ENCODE results near the gene ITGB7.
"Not testable (repeated sequence)": the region's sequence is repeated elsewhere in the genome, so short reads cannot be mapped to it uniquely, and the experiment has no call there.

Gene ITGB7

GRCh38 chr12:53214687-53215455 lies 7.8 kb upstream of the ITGB7 start:
- Mint-ChIP-seq H3K4me1 (ENCODE audit: low read depth) (peaks cover 72% of the 10 kb centered on the region), H3K27ac (peak overlapping the region; percentile 29), H3K4me3 (no peak overlapping the region), H3K9me3 (no peaks in the 10 kb centered on the region), H3K36me3 (ENCODE audit: low read depth) (peaks cover 68% of the 10 kb centered on the region), H3K27me3 (ENCODE audit: low read depth) (no peaks in the 10 kb centered on the region)

DNA sequence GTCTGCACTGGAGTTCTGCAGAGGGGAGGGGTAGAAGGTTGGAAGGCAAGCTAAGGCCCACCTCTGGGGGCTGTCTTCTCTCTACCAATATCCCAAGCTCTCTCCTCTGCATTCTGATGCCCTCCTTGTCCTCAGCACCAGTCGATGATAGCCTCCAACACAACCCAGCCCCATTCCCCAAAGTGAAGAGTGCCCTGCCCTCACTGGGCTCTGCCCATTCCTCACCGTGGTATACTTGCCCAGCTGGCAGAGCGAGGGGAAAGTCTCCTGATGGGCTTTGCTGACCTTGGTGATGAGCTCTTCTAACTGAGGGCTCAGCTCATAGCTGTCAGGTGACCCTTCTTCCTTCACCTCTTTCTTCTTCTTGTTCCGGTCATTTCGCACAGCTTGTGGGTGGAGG lies 7.2 kb upstream of the ITGB7 start:
- Mint-ChIP-seq H3K4me1 (ENCODE audit: low read depth) (peaks cover 70% of the 10 kb centered on the region), H3K27ac (no peak overlapping the region), H3K27me3 (ENCODE audit: low read depth) (no peaks in the 10 kb centered on the region), H3K9me3 (no peaks in the 10 kb centered on the region), H3K36me3 (ENCODE audit: low read depth) (peaks cover 63% of the 10 kb centered on the region), H3K4me3 (no peak overlapping the region)

DNA sequence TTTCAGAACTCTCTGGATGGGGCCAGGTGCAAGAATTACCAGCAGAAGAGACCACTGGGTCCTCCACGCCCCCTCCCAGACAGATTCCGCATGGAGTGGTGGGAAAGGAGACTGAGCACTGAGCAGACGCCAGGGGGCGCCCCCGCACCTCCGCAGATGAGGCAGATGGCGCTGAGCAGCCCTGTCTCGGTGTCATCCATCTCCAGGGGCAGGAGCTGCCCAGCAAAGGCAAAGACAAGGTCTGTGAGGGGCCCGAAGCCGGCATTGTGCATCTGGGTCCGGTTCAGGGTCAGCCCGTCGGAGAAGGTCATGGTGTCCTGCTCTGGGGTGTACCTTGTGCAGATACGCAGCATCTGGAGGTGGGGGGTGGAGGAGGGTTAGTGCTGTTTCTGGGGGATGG lies 6.3 kb upstream of the ITGB7 start:
- Mint-ChIP-seq H3K4me1 (ENCODE audit: low read depth) (peaks cover 72% of the 10 kb centered on the region), H3K4me3 (no peak overlapping the region), H3K27ac (peak overlapping the region; percentile 55), H3K9me3 (no peaks in the 10 kb centered on the region), H3K27me3 (ENCODE audit: low read depth) (no peaks in the 10 kb centered on the region), H3K36me3 (ENCODE audit: low read depth) (peaks cover 62% of the 10 kb centered on the region)

DNA sequence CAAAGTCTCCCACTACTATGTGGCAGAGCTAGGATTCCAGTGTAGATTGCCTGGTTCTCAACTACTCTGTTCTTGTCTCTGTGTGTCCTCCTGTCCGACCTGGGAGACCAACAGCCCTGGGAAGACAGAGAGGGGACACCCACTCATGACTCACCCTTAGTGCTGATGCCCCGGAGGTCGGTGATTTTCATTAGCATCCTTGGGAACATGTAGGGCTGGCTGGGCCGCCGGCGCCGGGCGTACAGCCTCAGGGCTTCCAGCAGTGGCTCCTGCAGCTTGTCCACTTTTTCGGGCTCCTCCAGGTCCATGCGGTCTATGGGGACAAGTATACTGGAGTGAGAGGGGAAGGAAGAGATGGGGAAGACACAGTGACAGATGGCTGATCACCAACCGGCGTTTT lies 5.9 kb upstream of the ITGB7 start:
- peaks cover 61% of the 10 kb centered on the region for H3K36me3 Mint-ChIP-seq (ENCODE audit: low read depth)
- H3K4me3 Mint-ChIP-seq, result no peak overlapping the region
- H3K4me1 Mint-ChIP-seq (ENCODE audit: low read depth), result peaks cover 72% of the 10 kb centered on the region
- H3K9me3 Mint-ChIP-seq, result no peaks in the 10 kb centered on the region
- H3K27ac Mint-ChIP-seq, result no peak overlapping the region
- H3K27me3 Mint-ChIP-seq (ENCODE audit: low read depth), result no peaks in the 10 kb centered on the region

- Mint-ChIP-seq H3K27ac (peak overlapping the region; percentile 53), H3K27me3 (ENCODE audit: low read depth) (no peaks in the 10 kb centered on the region), H3K9me3 (no peaks in the 10 kb centered on the region), H3K4me3 (no peak overlapping the region), H3K4me1 (ENCODE audit: low read depth) (peaks cover 69% of the 10 kb centered on the region), H3K36me3 (ENCODE audit: low read depth) (peaks cover 60% of the 10 kb centered on the region)
Measured at GRCh38 chr12:53211476-53212381, 4.7 kb upstream of the ITGB7 start.

DNA sequence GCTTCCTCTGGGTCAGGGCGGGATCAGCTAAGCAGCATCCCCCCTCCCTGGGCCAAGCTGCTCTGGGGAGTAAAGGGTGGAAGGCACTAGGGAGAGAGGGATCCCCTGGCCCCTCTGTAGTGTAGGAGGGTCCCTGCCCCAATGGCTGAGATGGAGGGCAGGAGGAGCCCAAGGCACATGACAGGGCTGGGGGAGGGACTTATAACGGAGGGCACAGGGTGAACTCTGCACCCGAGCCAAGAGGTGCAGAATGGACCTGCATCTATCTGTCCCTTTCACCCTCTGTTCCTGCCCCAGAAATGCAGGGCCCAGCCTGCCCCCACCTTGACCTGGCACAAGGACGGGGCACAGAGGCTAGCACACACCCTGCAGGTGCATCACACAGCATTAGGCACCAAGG lies 3.8 kb upstream of the ITGB7 start:
- Mint-ChIP-seq H3K4me3 (no peak overlapping the region), H3K27ac (peak overlapping the region; percentile 12), H3K27me3 (ENCODE audit: low read depth) (no peaks in the 10 kb centered on the region), H3K4me1 (ENCODE audit: low read depth) (peaks cover 63% of the 10 kb centered on the region), H3K36me3 (ENCODE audit: low read depth) (peaks cover 55% of the 10 kb centered on the region), H3K9me3 (no peaks in the 10 kb centered on the region)

DNA sequence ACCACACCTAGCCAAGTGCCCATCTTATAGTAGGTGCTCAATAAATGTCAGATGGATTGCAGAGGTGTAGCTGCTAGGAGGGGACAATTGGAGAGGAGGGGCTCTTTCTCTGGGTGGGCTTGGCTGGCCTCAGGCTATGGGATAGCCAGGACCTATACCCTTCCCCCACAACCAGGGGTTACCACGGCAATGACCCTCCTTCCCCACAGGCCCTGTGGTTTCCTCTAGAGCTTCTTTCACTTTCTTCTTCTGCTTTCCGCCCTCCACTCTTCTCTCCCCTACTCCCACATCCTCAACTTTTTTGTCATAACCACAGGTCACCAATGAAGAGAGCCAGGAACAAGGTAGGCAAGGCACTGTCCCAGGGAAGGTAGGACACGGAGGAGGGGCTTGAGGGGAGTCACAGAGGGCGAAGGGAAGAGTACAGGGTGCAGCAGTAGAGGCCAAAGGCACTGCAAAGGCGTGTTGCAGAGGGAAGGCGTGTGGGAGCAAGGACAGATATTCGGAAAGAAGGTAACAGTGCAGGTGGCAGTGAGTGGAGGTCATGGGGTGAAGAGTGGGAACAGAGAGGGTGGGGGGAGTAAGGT lies 1.9 kb upstream of the ITGB7 start:
- H3K27ac Mint-ChIP-seq, result peak overlapping the region; percentile 89

GRCh38 chr12:53208435-53208834 lies 1.4 kb upstream of the ITGB7 start:
- Mint-ChIP-seq H3K27ac (peak overlapping the region; percentile 89), H3K36me3 (ENCODE audit: low read depth) (peaks cover 45% of the 10 kb centered on the region), H3K9me3 (no peaks in the 10 kb centered on the region), H3K27me3 (ENCODE audit: low read depth) (no peaks in the 10 kb centered on the region), H3K4me3 (peak overlapping the region; percentile 84), H3K4me1 (ENCODE audit: low read depth) (peaks cover 52% of the 10 kb centered on the region)

More for the DNA sequence above, 1.9 kb upstream of the ITGB7 start:
- Mint-ChIP-seq H3K4me1 (ENCODE audit: low read depth) (peaks cover 54% of the 10 kb centered on the region), H3K9me3 (no peaks in the 10 kb centered on the region), H3K36me3 (ENCODE audit: low read depth) (peaks cover 46% of the 10 kb centered on the region), H3K27me3 (ENCODE audit: low read depth) (no peaks in the 10 kb centered on the region), H3K4me3 (peak overlapping the region; percentile 84)

- Mint-ChIP-seq H3K4me3 (peak overlapping the region; percentile 85), H3K9me3 (no peaks in the 10 kb centered on the region), H3K27ac (peak overlapping the region; percentile 77), H3K36me3 (ENCODE audit: low read depth) (peaks cover 34% of the 10 kb centered on the region), H3K4me1 (ENCODE audit: low read depth) (peaks cover 50% of the 10 kb centered on the region), H3K27me3 (ENCODE audit: low read depth) (no peaks in the 10 kb centered on the region)
Measured at GRCh38 chr12:53205747-53206419, 1.2 kb downstream of the ITGB7 start.

DNA sequence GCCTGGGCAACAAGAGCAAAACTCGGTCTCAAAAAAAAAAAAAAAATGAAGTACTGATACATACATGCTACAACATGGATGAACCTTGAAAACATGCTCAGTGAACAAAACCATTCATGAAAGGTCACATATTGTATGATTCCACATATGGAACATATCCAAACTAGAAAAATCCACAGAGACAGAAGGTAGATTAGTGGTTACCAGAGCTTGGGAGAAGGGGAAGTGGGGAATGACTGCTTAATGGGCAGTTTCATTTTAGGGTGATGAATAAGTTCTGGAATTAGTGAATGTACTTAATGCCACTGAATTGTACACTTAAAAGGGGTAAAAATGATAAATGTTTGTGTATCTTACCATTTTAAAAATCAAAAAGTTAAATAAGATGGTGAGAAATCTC lies 2.7 kb downstream of the ITGB7 start:
- H3K27ac Mint-ChIP-seq, result no peak overlapping the region
- H3K36me3 Mint-ChIP-seq (ENCODE audit: low read depth), result peaks cover 45% of the 10 kb centered on the region
- H3K27me3 Mint-ChIP-seq (ENCODE audit: low read depth), result no peaks in the 10 kb centered on the region
- H3K4me1 Mint-ChIP-seq (ENCODE audit: low read depth), result peaks cover 59% of the 10 kb centered on the region
- no peaks in the 10 kb centered on the region for H3K9me3 Mint-ChIP-seq
- peak overlapping the region; percentile 30 for H3K4me3 Mint-ChIP-seq

- peaks cover 58% of the 10 kb centered on the region for H3K4me1 Mint-ChIP-seq (ENCODE audit: low read depth)
- not testable (repeated sequence) for H3K4me3 Mint-ChIP-seq; H3K27me3 Mint-ChIP-seq (ENCODE audit: low read depth); H3K9me3 Mint-ChIP-seq; H3K27ac Mint-ChIP-seq
- peaks cover 50% of the 10 kb centered on the region for H3K36me3 Mint-ChIP-seq (ENCODE audit: low read depth)
Measured at GRCh38 chr12:53202316-53202715, 4.7 kb downstream of the ITGB7 start.

GRCh38 chr12:53201639-53202038 lies 5.4 kb downstream of the ITGB7 start:
- no peak overlapping the region for H3K4me3 Mint-ChIP-seq
- no peaks in the 10 kb centered on the region for H3K27me3 Mint-ChIP-seq (ENCODE audit: low read depth)
- H3K9me3 Mint-ChIP-seq, result no peaks in the 10 kb centered on the region
- H3K27ac Mint-ChIP-seq, result no peak overlapping the region
- H3K36me3 Mint-ChIP-seq (ENCODE audit: low read depth), result peaks cover 52% of the 10 kb centered on the region
- H3K4me1 Mint-ChIP-seq (ENCODE audit: low read depth), result peaks cover 59% of the 10 kb centered on the region

GRCh38 chr12:53201177-53201541 lies 5.9 kb downstream of the ITGB7 start:
- Mint-ChIP-seq H3K36me3 (ENCODE audit: low read depth) (peaks cover 56% of the 10 kb centered on the region), H3K9me3 (no peaks in the 10 kb centered on the region), H3K27ac (peak overlapping the region; percentile 79), H3K4me1 (ENCODE audit: low read depth) (peaks cover 60% of the 10 kb centered on the region), H3K4me3 (peak overlapping the region; percentile 70), H3K27me3 (ENCODE audit: low read depth) (no peaks in the 10 kb centered on the region)

- H3K27me3 Mint-ChIP-seq (ENCODE audit: low read depth), result no peaks in the 10 kb centered on the region
- H3K4me3 Mint-ChIP-seq, result peak overlapping the region; percentile 70
- H3K9me3 Mint-ChIP-seq, result no peaks in the 10 kb centered on the region
- peaks cover 56% of the 10 kb centered on the region for H3K36me3 Mint-ChIP-seq (ENCODE audit: low read depth)
- peaks cover 59% of the 10 kb centered on the region for H3K4me1 Mint-ChIP-seq (ENCODE audit: low read depth)
- H3K27ac Mint-ChIP-seq, result peak overlapping the region; percentile 79
Measured at GRCh38 chr12:53200458-53201176, 6.4 kb downstream of the ITGB7 start.
